ENCODE measurements around the gene GRAP2. TPM values are rescaled to one million over a fixed set of nuclear protein-coding genes. Genes with fewer than 3 reads are reported as not detected.

The GRAP2 gene
- total and polyA plus RNA-seq, 10 of the 15 experiments (the other 5 are each of a cell fraction or from before 2014, with no cell fraction given): 3.3 to 79.1 (median 59.6) TPM

GRCh38 chr22:39898997-39899396 lies 1.9 kb upstream of the GRAP2 start (continued):
- TF ChIP-seq, protein P1, sequence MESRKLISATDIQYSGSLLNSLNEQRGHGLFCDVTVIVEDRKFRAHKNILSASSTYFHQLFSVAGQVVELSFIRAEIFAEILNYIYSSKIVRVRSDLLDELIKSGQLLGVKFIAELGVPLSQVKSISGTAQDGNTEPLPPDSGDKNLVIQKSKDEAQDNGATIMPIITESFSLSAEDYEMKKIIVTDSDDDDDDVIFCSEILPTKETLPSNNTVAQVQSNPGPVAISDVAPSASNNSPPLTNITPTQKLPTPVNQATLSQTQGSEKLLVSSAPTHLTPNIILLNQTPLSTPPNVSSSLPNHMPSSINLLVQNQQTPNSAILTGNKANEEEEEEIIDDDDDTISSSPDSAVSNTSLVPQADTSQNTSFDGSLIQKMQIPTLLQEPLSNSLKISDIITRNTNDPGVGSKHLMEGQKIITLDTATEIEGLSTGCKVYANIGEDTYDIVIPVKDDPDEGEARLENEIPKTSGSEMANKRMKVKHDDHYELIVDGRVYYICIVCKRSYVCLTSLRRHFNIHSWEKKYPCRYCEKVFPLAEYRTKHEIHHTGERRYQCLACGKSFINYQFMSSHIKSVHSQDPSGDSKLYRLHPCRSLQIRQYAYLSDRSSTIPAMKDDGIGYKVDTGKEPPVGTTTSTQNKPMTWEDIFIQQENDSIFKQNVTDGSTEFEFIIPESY (IDR thresholded peaks at IDR 0.05): no peak
- peak; percentile 70; the same call in 1 of the 2 replicates for TF ChIP-seq EED (IDR thresholded peaks at IDR 0.05; ENCODE audit: low read depth)
- no peak for TF ChIP-seq MTA3 (IDR thresholded peaks at IDR 0.05; ENCODE audit: borderline replicate concordance, low read length)
- peak; percentile 76; the same call in 1 of the 2 replicates for TF ChIP-seq MEF2A (IDR thresholded peaks at IDR 0.05; ENCODE audit: insufficient read depth, low read depth, low read length)
- TF ChIP-seq TCF3 (IDR thresholded peaks at IDR 0.05; ENCODE audit: borderline replicate concordance, insufficient read depth, low read depth, low read length): no peak
- peak; percentile 83; the same call in 1 of the 2 replicates for TF ChIP-seq YBX1 (IDR thresholded peaks at IDR 0.05)
- 0 out of 2 replicates have a peak, but pooled peaks have one; percentile 6 for TF ChIP-seq ZBTB11 (CRISPR knock-in tag; IDR thresholded peaks at IDR 0.05)
- peak; percentile 76 for TF ChIP-seq ZNF24 (IDR thresholded peaks at IDR 0.05)
- no peak for TF ChIP-seq SMAD5 (IDR thresholded peaks at IDR 0.05; ENCODE audit: low read depth)
- TF ChIP-seq POLR2A (IDR thresholded peaks at IDR 0.05; ENCODE audit: low read depth, low read length): no peak
- TF ChIP-seq, protein P2, sequence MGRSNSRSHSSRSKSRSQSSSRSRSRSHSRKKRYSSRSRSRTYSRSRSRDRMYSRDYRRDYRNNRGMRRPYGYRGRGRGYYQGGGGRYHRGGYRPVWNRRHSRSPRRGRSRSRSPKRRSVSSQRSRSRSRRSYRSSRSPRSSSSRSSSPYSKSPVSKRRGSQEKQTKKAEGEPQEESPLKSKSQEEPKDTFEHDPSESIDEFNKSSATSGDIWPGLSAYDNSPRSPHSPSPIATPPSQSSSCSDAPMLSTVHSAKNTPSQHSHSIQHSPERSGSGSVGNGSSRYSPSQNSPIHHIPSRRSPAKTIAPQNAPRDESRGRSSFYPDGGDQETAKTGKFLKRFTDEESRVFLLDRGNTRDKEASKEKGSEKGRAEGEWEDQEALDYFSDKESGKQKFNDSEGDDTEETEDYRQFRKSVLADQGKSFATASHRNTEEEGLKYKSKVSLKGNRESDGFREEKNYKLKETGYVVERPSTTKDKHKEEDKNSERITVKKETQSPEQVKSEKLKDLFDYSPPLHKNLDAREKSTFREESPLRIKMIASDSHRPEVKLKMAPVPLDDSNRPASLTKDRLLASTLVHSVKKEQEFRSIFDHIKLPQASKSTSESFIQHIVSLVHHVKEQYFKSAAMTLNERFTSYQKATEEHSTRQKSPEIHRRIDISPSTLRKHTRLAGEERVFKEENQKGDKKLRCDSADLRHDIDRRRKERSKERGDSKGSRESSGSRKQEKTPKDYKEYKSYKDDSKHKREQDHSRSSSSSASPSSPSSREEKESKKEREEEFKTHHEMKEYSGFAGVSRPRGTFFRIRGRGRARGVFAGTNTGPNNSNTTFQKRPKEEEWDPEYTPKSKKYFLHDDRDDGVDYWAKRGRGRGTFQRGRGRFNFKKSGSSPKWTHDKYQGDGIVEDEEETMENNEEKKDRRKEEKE (IDR thresholded peaks at IDR 0.05): no peak
- TF ChIP-seq, protein P3, sequence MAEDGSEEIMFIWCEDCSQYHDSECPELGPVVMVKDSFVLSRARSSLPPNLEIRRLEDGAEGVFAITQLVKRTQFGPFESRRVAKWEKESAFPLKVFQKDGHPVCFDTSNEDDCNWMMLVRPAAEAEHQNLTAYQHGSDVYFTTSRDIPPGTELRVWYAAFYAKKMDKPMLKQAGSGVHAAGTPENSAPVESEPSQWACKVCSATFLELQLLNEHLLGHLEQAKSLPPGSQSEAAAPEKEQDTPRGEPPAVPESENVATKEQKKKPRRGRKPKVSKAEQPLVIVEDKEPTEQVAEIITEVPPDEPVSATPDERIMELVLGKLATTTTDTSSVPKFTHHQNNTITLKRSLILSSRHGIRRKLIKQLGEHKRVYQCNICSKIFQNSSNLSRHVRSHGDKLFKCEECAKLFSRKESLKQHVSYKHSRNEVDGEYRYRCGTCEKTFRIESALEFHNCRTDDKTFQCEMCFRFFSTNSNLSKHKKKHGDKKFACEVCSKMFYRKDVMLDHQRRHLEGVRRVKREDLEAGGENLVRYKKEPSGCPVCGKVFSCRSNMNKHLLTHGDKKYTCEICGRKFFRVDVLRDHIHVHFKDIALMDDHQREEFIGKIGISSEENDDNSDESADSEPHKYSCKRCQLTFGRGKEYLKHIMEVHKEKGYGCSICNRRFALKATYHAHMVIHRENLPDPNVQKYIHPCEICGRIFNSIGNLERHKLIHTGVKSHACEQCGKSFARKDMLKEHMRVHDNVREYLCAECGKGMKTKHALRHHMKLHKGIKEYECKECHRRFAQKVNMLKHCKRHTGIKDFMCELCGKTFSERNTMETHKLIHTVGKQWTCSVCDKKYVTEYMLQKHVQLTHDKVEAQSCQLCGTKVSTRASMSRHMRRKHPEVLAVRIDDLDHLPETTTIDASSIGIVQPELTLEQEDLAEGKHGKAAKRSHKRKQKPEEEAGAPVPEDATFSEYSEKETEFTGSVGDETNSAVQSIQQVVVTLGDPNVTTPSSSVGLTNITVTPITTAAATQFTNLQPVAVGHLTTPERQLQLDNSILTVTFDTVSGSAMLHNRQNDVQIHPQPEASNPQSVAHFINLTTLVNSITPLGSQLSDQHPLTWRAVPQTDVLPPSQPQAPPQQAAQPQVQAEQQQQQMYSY (CRISPR knock-in tag; IDR thresholded peaks at IDR 0.05): no peak
- TF ChIP-seq ZSCAN29 (IDR thresholded peaks at IDR 0.05): no peak
- TF ChIP-seq STAT1 (conservative IDR thresholded peaks at IDR 0.05): no peak
- no peak for TF ChIP-seq NR2C1 (IDR thresholded peaks at IDR 0.05)
- no peak for TF ChIP-seq ZNF622 (IDR thresholded peaks at IDR 0.05)
- TF ChIP-seq RBBP5 (conservative IDR thresholded peaks at IDR 0.05): no peak
- no peak for TF ChIP-seq HDGF (IDR thresholded peaks at IDR 0.05)
- no peak for TF ChIP-seq NR2C2 (IDR thresholded peaks at IDR 0.05; ENCODE audit: borderline replicate concordance, control insufficient read depth, insufficient read length, low read depth)
